GM10248 (cell line): ENCODE data around the gene KIF9.
"Not testable (repeated sequence)": the region's sequence is repeated elsewhere in the genome, so short reads cannot be mapped to it uniquely, and the experiment has no call there.

Experiments
- CTCF ChIA-PET: fragments of 300-600 bp; sonication (Branson Sonifier 250); formaldehyde crosslinking; extraction: SDS; loops from one replicate; lab custom pipeline; 2021; ENCODE audit warnings: antibody characterized with exemption; lab: Yijun Ruan, JAX
- POLR2A ChIA-PET: fragments of 350-650 bp; sonication (Branson Sonifier 250); formaldehyde crosslinking; extraction: SDS; loops from one replicate; lab custom pipeline; 2020; ENCODE audit warnings: antibody characterized with exemption; lab: Yijun Ruan, JAX
- DNase-seq: peaks from one replicate; pipeline ENCODE4 v3.0.0; 2012; ENCODE audit errors: extremely low spot score
- TF ChIP-seq, protein P1 (sequence below): IDR thresholded peaks from 2 replicates; pipeline ENCODE4 v1.5.1; 2012; ENCODE audit warnings: mild to moderate bottlenecking, low read depth; ENCODE audit errors: extremely low read depth, missing control alignments, control extremely low read depth

KIF9 gene

DNA sequence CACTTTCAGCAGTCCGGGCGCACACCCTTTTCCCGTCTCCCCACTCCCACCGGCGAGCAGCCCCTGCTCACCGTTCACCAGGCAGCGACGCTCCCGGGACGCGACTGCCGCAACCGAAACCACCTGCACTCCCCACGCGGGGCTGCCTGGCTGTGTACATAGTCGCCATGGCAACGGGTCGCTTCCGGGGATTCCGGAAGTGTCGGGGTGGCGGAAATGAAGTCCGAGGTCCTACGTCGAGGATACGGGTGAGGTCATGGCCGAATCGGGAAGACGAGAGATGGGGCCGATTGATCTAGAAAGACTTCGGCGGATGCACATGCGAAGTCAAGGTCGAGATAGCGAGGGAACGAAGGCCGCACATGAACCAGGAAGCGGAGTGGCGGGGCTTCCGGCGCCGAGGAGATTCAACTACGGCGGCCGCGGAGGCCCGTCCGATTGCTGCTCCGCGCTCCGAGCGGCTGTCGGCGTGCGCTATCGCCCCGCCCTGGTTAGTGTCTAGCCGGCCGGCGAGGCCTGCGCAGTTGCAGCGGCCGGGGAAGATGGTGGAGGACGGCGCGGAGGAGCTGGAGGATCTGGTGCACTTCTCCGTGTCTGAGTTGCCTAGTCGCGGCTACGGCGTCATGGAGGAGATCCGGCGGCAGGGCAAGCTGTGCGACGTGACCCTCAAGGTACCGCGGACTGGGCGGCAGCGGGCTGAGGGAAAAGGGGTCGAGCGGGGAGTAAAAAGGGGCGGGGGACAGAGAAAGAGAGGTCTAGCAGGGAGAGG, at the start of gene KIF9, which contains the start of gene KLHL18:
Gene KIF9 (minus strand): TSS at position 376 of the 769 bp plus-strand sequence. CDS start 5,425 bp downstream, outside the sequence.
Gene KLHL18 (plus strand): TSS at position 521 of the 769 bp plus-strand sequence. CDS start 22 bp downstream, at position 543.
- TF ChIP-seq, protein P1, sequence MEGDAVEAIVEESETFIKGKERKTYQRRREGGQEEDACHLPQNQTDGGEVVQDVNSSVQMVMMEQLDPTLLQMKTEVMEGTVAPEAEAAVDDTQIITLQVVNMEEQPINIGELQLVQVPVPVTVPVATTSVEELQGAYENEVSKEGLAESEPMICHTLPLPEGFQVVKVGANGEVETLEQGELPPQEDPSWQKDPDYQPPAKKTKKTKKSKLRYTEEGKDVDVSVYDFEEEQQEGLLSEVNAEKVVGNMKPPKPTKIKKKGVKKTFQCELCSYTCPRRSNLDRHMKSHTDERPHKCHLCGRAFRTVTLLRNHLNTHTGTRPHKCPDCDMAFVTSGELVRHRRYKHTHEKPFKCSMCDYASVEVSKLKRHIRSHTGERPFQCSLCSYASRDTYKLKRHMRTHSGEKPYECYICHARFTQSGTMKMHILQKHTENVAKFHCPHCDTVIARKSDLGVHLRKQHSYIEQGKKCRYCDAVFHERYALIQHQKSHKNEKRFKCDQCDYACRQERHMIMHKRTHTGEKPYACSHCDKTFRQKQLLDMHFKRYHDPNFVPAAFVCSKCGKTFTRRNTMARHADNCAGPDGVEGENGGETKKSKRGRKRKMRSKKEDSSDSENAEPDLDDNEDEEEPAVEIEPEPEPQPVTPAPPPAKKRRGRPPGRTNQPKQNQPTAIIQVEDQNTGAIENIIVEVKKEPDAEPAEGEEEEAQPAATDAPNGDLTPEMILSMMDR: no peak
- ChIA-PET POLR2A (interaction anchor here (1.4 to 1.5 kb wide), 2 partner anchors 9 to 20 kb away, joined by 3 to 5 read pairs; no protein-coding TSS in a partner anchor), CTCF (interaction anchor here (0.7 to 2.9 kb wide), 9 partner anchors 9 to 93 kb away, joined by 3 to 9 read pairs (median 3); no protein-coding TSS in a partner anchor)

GRCh38 chr3:47324278-47324865, 41.8 kb upstream of the KIF9 start:
- ChIA-PET POLR2A (interaction anchor here (0.6 kb wide), 2 partner anchors 29 to 1705 kb away, joined by 3 to 5 read pairs; no protein-coding TSS in a partner anchor), CTCF (interaction anchor here (0.8 to 4.2 kb wide), 38 partner anchors 9 to 458 kb away, joined by 3 to 38 read pairs (median 4); partner anchors contain the start of genes KIF9, KLHL18, PTPN23 and SETD2)
- peak; percentile 71 for DNase-seq
- TF ChIP-seq, protein P1: peak; percentile 63

More for the DNA sequence above, at the start of gene KIF9, which contains the start of gene KLHL18:
- DNase-seq: peak; percentile 96

DNA sequence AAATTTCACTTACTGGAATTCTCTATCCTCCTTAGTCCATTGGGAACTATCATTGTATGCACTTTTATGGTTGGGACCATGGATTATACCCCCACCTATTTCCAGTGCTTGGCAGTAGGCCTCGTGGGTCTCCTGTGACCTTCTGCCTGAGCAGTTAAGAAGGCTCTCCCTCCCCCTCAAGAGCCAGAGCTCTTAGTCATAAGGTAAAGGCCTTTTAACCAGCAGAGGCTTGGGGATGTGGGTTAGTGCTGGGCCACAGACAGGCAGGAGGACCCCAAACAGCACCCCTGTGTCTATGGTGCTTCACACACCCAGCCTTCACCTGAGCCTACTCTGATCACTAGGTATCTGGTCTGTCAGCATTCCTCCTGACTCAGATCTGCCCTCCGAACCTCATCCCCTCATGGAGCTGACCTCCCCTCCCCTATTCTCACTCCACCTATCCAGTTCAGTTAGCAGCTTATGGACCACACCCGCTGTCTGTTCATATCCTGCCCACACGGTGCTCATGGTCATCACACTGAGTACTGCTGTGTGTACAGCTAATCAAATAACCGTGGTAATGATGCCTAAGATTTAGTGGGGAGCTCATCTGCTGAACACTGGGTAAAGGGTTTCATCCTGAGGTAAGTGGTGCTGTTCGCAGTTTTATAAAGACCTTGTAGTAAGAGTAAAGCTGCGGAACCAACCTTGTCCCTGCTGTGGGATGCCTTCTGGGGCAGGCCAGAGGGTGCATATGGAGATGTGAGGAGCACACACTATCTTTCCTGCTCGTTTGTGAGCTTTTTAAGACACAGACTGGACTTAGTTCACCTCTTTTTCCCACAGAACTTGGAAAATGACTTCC, 41.1 kb upstream of the KIF9 start:
- CTCF ChIA-PET: interaction anchor here (0.8 to 4.2 kb wide), 39 partner anchors 10 to 457 kb away, joined by 3 to 38 read pairs (median 4); partner anchors contain the start of genes KIF9, KLHL18, PTPN23 and SETD2
- POLR2A ChIA-PET: interaction anchor here (0.6 kb wide), 2 partner anchors 28 to 1706 kb away, joined by 3 to 5 read pairs; no protein-coding TSS in a partner anchor
- DNase-seq: no peak
- TF ChIP-seq, protein P1: no peak

GRCh38 chr3:47319956-47320355, 37.4 kb upstream of the KIF9 start:
- no peak for DNase-seq
- POLR2A ChIA-PET: no interaction called here
- TF ChIP-seq, protein P1: no peak
- CTCF ChIA-PET: interaction anchor here (1.0 to 1.8 kb wide), 4 partner anchors 9 to 155 kb away, joined by 3 to 5 read pairs (median 3); no protein-coding TSS in a partner anchor

- POLR2A ChIA-PET: no interaction called here
- CTCF ChIA-PET: interaction anchor here (1.3 to 1.5 kb wide), 2 partner anchors 69 to 177 kb away, joined by 3 to 5 read pairs; no protein-coding TSS in a partner anchor
- TF ChIP-seq, protein P1: no peak
- DNase-seq: no peak
Observed at GRCh38 chr3:47318916-47319315, 36.3 kb upstream of the KIF9 start.

- POLR2A ChIA-PET, CTCF ChIA-PET, DNase-seq: not testable (repeated sequence)
Observed at GRCh38 chr3:47316151-47316550, 33.6 kb upstream of the KIF9 start.
